GM10248 (cell line): ENCODE results near the gene TNFSF11.
"Not testable (repeated sequence)": the region's sequence is repeated elsewhere in the genome, so short reads cannot be mapped to it uniquely, and the experiment has no call there.

Experiments
- CTCF ChIA-PET: fragments of 300-600 bp; sonication (Branson Sonifier 250); formaldehyde crosslinking; extraction: SDS; loops from one replicate; lab custom pipeline; 2021; ENCODE audit warnings: antibody characterized with exemption; lab: Yijun Ruan, JAX
- POLR2A ChIA-PET: fragments of 350-650 bp; sonication (Branson Sonifier 250); formaldehyde crosslinking; extraction: SDS; loops from one replicate; lab custom pipeline; 2020; ENCODE audit warnings: antibody characterized with exemption; lab: Yijun Ruan, JAX
- DNase-seq: peaks from one replicate; pipeline ENCODE4 v3.0.0; 2012; ENCODE audit errors: extremely low spot score
- TF ChIP-seq, protein P1 (sequence below): IDR thresholded peaks from 2 replicates; pipeline ENCODE4 v1.5.1; 2012; ENCODE audit warnings: mild to moderate bottlenecking, low read depth; ENCODE audit errors: extremely low read depth, missing control alignments, control extremely low read depth

The TNFSF11 gene

DNA sequence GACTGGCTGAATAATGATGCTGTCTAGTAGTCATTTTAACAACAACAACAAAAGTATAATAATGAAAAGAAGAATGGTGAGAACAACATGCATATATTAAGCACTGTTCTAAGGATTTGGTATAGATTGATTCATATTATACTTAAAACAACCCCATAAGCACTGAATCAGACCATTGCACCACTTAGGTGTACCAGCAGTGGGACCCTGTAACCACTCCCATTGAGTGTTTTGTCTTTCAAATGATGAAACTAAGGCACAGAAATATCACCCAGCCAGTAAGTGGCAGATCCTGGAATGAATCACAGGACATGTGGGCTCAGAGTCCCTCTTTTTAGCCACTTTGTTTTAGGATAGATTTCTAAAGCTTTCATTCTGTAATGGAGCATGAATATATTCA lies 14.9 kb upstream of the TNFSF11 start:
- ChIA-PET POLR2A (no interaction called here), CTCF (interaction anchor here (1.0 to 1.5 kb wide), 2 partner anchors 9 to 36 kb away, joined by 3 to 4 read pairs; no protein-coding TSS in a partner anchor)
- DNase-seq = no peak
- TF ChIP-seq, protein P1, sequence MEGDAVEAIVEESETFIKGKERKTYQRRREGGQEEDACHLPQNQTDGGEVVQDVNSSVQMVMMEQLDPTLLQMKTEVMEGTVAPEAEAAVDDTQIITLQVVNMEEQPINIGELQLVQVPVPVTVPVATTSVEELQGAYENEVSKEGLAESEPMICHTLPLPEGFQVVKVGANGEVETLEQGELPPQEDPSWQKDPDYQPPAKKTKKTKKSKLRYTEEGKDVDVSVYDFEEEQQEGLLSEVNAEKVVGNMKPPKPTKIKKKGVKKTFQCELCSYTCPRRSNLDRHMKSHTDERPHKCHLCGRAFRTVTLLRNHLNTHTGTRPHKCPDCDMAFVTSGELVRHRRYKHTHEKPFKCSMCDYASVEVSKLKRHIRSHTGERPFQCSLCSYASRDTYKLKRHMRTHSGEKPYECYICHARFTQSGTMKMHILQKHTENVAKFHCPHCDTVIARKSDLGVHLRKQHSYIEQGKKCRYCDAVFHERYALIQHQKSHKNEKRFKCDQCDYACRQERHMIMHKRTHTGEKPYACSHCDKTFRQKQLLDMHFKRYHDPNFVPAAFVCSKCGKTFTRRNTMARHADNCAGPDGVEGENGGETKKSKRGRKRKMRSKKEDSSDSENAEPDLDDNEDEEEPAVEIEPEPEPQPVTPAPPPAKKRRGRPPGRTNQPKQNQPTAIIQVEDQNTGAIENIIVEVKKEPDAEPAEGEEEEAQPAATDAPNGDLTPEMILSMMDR = no peak

DNA sequence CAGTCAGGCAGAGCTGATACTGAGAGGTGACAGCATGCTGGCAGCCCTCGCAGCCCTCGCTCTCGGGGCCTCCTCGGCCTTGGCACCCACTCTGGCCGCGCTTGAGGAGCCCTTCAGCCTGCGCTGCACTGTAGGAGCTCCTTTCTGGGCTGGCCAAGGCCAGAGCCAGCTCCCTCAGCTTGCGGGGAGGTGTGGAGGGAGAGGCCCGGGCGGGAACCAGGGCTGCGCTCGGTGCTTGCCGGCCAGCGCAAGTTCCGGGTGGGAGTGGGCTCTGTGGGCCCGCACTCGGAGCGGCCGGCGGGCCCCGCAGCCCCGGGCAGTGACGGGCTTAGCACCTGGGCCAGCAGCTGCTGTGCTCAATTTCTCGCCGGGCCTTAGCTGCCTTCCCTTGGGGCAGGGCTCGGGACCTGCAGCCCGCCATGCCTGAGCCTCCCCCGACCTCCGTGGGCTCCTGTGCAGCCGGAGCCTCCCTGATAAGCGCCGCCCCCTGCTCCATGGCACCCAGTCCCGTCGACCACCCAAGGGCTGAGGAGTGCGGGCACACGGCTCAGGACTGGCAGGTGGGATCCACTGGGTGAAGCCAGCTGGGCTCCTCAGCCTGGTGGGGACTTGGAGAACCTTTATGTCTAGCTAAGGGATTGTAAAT lies 14.3 kb upstream of the TNFSF11 start:
- POLR2A ChIA-PET = not testable (repeated sequence)
- CTCF ChIA-PET = interaction anchor here (1.0 to 1.5 kb wide), 2 partner anchors 8 to 35 kb away, joined by 3 to 4 read pairs; no protein-coding TSS in a partner anchor

DNA sequence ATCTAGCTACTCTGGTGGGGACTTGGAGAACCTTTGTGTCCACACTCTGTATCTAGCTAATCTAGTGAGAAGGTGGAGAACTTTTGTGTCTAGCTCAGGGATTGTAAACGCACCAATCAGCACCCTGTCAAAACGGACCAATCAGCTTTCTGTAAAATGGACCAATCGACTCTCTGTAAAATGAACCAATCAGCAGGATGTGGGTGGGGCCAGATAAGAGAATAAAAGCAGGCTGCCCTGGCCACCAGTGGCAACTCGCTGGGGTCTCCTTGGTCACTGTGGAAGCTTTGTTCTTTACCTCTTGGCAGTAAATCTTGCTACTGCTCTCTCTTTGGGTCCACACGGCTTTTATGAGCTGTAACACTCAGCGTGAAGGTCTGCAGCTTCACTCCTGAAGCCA lies 13.6 kb upstream of the TNFSF11 start:
- DNase-seq, POLR2A ChIA-PET: not testable (repeated sequence)
- CTCF ChIA-PET = interaction anchor here (1.5 kb wide), 1 partner anchor 34 kb away, joined by 4 read pairs; no protein-coding TSS in a partner anchor

More for the DNA sequence above, 14.3 kb upstream of the TNFSF11 start:
- not testable (repeated sequence) for DNase-seq

DNA sequence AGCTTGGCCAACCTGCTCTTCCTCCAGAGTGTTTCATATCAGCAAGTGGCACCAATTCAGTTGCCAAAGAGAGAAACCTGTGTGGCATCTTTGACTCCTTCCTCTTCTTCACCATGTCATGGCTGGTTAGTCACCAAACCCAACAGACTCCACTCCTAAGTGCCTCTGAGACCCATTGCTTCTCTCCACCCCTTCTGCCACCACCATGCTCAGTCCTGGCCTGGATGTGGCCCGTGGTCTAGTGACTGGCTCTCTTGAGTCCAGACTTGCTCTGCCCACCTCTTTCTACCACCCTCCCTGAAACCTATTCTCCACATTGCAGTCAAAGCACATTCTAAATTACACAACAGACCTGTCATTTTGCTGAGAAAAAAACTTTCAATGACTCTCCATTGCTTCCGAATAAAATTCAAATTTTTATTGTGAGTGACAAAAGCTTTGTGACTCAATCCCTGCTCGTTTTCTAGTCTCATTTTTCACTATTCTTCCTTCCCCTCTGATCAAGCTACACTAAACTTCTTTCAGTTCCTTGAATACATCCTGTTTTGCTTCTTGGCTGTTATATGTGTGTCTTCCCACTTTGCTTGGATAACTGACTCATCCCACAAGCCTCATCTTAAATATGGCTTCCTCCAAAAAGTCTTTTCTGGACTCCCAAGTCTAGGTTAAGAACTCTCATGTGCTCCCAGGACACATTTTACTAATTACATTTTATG lies 12.0 kb upstream of the TNFSF11 start:
- ChIA-PET CTCF (interaction anchor here (1.0 to 1.6 kb wide), 3 partner anchors 8 to 228 kb away, joined by 3 to 5 read pairs (median 3); no protein-coding TSS in a partner anchor), POLR2A (no interaction called here)
- TF ChIP-seq, protein P1 = no peak
- no peak for DNase-seq

DNA sequence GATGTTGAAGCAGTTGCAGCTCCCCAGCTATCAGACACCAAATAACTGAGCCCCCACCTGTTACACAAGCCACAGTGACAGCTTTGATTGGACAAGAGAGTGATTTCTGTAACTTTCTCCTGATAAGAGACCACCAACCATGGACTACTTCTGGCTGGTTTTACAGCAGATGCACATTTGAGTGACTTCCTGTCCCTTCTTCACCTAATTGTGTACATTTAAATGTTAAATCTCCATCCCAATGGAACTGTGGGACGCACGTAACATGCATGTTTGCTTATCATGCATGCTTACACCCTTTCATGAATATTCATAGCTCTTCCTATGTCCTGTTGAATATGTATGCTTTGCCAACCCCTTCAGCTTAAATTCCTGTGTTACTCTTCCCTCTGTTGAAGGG lies 6.0 kb upstream of the TNFSF11 start:
- DNase-seq = no peak
- ChIA-PET CTCF (interaction anchor here (0.9 to 2.0 kb wide), 3 partner anchors 8 to 28 kb away, joined by 3 to 7 read pairs (median 3); no protein-coding TSS in a partner anchor), POLR2A (no interaction called here)
- TF ChIP-seq, protein P1 = no peak

DNA sequence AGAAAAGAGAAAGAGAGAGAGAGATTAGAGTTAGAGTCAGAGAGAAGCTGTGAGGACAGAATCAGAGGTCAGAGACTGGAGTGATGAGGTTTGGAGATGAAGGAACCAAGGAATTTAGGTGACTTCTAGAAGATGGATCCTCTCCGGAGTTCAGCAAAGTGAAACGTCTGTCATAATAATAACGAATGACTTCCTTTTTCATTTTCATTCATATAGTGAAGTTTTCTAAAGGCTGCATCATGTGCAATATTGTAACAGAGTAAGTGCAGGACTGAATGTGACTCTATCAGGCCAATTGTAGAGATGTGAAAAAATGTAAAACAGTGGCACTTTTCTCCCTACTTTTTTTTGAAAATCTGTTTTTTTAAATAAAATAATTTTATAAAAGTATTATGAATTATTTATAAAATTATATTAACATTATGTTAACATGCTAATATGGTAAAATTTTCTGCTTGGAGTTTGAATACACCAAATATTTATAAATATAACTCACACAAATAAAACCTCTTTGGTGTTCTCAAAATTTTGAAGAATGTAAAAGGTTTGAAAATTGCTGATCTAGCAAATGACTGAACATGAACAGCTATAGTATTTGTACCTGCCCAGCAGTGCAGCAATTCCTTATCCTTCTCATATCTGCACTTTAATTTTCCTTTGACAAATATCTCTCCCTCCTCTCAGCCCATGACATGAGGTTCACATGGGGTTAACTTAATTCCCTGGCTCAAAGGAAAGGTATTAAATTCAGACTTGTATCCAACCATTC lies 4.2 kb upstream of the TNFSF11 start:
- TF ChIP-seq, protein P1 = no peak
- ChIA-PET CTCF (interaction anchor here (1.0 to 1.6 kb wide), 3 partner anchors 11 to 13 kb away, joined by 3 to 4 read pairs (median 3); no protein-coding TSS in a partner anchor), POLR2A (no interaction called here)
- DNase-seq = peak; percentile 20

DNA sequence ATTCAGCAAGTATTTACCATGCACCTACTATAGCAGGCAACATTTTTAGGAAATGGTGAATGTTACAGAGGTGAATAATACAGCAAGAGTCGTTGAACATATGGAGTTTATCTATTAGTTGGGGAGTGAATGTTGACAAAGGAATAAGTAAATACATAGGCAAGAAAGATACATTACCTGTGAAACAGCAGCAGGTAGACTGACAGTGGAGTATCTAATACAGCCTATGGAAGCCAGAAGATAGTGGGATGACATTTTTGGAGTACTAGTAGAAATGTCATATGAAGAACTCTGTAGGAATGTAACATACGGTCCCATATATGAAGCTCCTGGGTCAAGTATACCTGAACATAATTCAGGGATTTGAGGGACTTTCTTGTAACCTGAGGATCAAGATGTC lies 2.1 kb upstream of the TNFSF11 start:
- TF ChIP-seq, protein P1 = no peak
- no peak for DNase-seq
- CTCF ChIA-PET = no interaction called here
- POLR2A ChIA-PET = no interaction called here
